T1000 (cell line): ENCODE data around the gene STXBP1.

Source experiments
- DNase-seq: peaks from one replicate; lab custom pipeline; 2025; ENCODE audit warnings: mixed read lengths; lab: John Stamatoyannopoulos, UW

The STXBP1 gene

GRCh38 chr9:127611899-127612790, at the start of gene STXBP1:
STXBP1 (plus strand) TSS chr9:127612277; CDS start chr9:127612404, 127 bp downstream.
- peak; percentile 80 for DNase-seq

GRCh38 chr9:127562279-127562796, 49.7 kb upstream of the STXBP1 start:
- no peak for DNase-seq

- DNase-seq, result no peak
Observed at GRCh38 chr9:127562841-127563401, 49.2 kb upstream of the STXBP1 start.

- no peak for DNase-seq
Observed at GRCh38 chr9:127563579-127563978, 48.5 kb upstream of the STXBP1 start.

- no peak for DNase-seq
Observed at GRCh38 chr9:127565231-127565630, 46.8 kb upstream of the STXBP1 start.

- no peak for DNase-seq
Observed at GRCh38 chr9:127566351-127567001, 45.6 kb upstream of the STXBP1 start.

- DNase-seq, result no peak
Observed at GRCh38 chr9:127567035-127567729, 44.9 kb upstream of the STXBP1 start.

GRCh38 chr9:127567730-127568617, 44.1 kb upstream of the STXBP1 start:
- no peak for DNase-seq

- no peak for DNase-seq
Observed at GRCh38 chr9:127568618-127568970, 43.5 kb upstream of the STXBP1 start.

- peak; percentile 60 for DNase-seq
Observed at GRCh38 chr9:127568971-127569885, 42.8 kb upstream of the STXBP1 start.

- DNase-seq, result no peak
Observed at GRCh38 chr9:127569886-127570401, 42.1 kb upstream of the STXBP1 start.

- DNase-seq, result no peak
Observed at GRCh38 chr9:127570533-127571111, 41.5 kb upstream of the STXBP1 start.

GRCh38 chr9:127571971-127572370, 40.1 kb upstream of the STXBP1 start:
- no peak for DNase-seq

GRCh38 chr9:127572961-127573721, 38.9 kb upstream of the STXBP1 start:
- no peak for DNase-seq

- peak; percentile 22 for DNase-seq
Observed at GRCh38 chr9:127574072-127574993, 37.7 kb upstream of the STXBP1 start.

- DNase-seq, result no peak
Observed at GRCh38 chr9:127575875-127576778, 36.0 kb upstream of the STXBP1 start.
